Aorta (tissue), 5 donors: ENCODE data around the gene CA11. TPM values are rescaled to one million over a fixed set of nuclear protein-coding genes. Genes with fewer than 3 reads are reported as not detected.
A peak's percentile ranks its signal among the peaks of the same experiment; 100 is the strongest.
"Not testable (repeated sequence)": the region's sequence is repeated elsewhere in the genome, so short reads cannot be mapped to it uniquely, and the experiment has no call there.

Experiments
- ATAC-seq: fragments of 200-7000 bp; cut with Tn5 transposase; one replicate; pipeline ENCODE4 v1.9.1; 2022; ENCODE audit warnings: moderate library complexity; ENCODE audit not compliant: low FRiP score
- DNase-seq, 2 donors: peaks; one replicate each; pipeline ENCODE4 v3.0.0-alpha.2; 2020
- H3K27ac ChIP-seq, 2 donors: one replicate each; pipeline ENCODE4 v1.5.1; 2013; ENCODE audit warnings: low read length in 2 of 2, mild to moderate bottlenecking in 2 of 2, moderate library complexity in 2 of 2, control low read depth in 1 of 2, inconsistent platforms in 1 of 2, low read depth in 1 of 2
- H3K27me3 ChIP-seq, 2 donors: one replicate each; pipeline ENCODE4 v1.6.1; 2013; ENCODE audit warnings: control low read depth in 1 of 2, low read length in 1 of 2, mild to moderate bottlenecking in 1 of 2, moderate library complexity in 1 of 2; ENCODE audit not compliant: insufficient read depth in 2 of 2, control insufficient read depth in 1 of 2
- H3K36me3 ChIP-seq, 2 donors: one replicate each; pipeline ENCODE4 v1.6.1; 2013; ENCODE audit warnings: control low read depth in 1 of 2, low read length in 1 of 2, mild to moderate bottlenecking in 1 of 2; ENCODE audit not compliant: insufficient read depth in 2 of 2, control insufficient read depth in 1 of 2
- H3K4me1 ChIP-seq, 2 donors: one replicate each; pipeline ENCODE4 v1.6.1; 2013; ENCODE audit warnings: low read length in 2 of 2, control low read depth in 1 of 2, mild to moderate bottlenecking in 1 of 2, moderate library complexity in 1 of 2; ENCODE audit not compliant: insufficient read depth in 2 of 2, control insufficient read depth in 1 of 2
- H3K4me3 ChIP-seq, 2 donors: one replicate each; pipeline ENCODE4 v1.5.1; 2013; ENCODE audit warnings: low read length in 2 of 2, control low read depth in 1 of 2, mild to moderate bottlenecking in 1 of 2
- H3K9me3 ChIP-seq: one replicate; pipeline ENCODE4 v1.6.1; 2013; ENCODE audit warnings: mild to moderate bottlenecking, low read length; ENCODE audit not compliant: control insufficient read depth
- WGBS, 2 donors: extraction: QIAGEN DNeasy Blood & Tissue Kit; methylation state at CpG; one replicate each; pipeline ENCODE4 v1.1.7; 2013; 5-methylcytosine and 5-hydroxymethylcytosine counted together
- intact Hi-C, 2 donors: fragments of 100-400 bp; cut with DNase I; formaldehyde crosslinking; loops; one replicate each; pipeline versions ENCODE4 v1.14.2 to v1.15.0; 2022
- polyA plus RNA-seq, 2 donors: library from polyadenylated mRNA; stranded (reverse); fragments of 200-250 nt; gene quantifications; one replicate each; pipeline ENCODE4 v1.2.3, GENCODE V29; 2013
- total RNA-seq, 2 donors: library from RNA; stranded (reverse); fragmentation: NEBNext Ultra II Directional; extraction: Animal tissue kit (Norgen Biotek cat#: 25700); gene quantifications; one replicate each; pipeline ENCODE4 v1.2.1, GENCODE V29; 2021
- donor health status: healthy with polysubstance abuse.
- donor health status: Bipolar disorder and iron deficiency.
- donor health status: DM: no; HTN: no; CAD: no.
- donor health status: DM: no; HTN: no; CAD: no.
- donor health status: DM: yes; HTN: yes; CAD: no.

CA11 gene
- total and polyA plus RNA-seq, 4 donors, result 6.4 to 59.5 (median 13.0) TPM

- no peaks in the 10 kb centered on the region for H3K9me3 ChIP-seq
- intact Hi-C loops, result loop anchor here in 1 of 2 donors (10.0 kb wide), 1 partner anchor 1361 kb away; the partner anchor contains the start of gene INAFM1
- H3K27ac ChIP-seq, result peak overlapping the region; percentile 31 to 96
- H3K4me1 ChIP-seq, result no peaks in the 10 kb centered on the region
- H3K27me3 ChIP-seq, result no peaks in the 10 kb centered on the region
- WGBS, 2 donors, result 1% methylated on average over 43 to 67 of the region's 67 CpGs
- H3K4me3 ChIP-seq, result peak overlapping the region; percentile 34 to 81
- peak; percentile 78 to 90 for DNase-seq
- no peaks in the 10 kb centered on the region for H3K36me3 ChIP-seq
- peak; percentile 60 for ATAC-seq
These were observed 10.6 kb downstream of the CA11 start for GRCh38 chr19:48635263-48635965.

- intact Hi-C loops, result loop anchor here in 1 of 2 donors (10.0 kb wide), 1 partner anchor 1360 kb away; the partner anchor contains the start of gene INAFM1
- Histone ChIP-seq H3K4me1 (no peaks in the 10 kb centered on the region), H3K27me3 (no peaks in the 10 kb centered on the region)
These were observed 11.3 kb downstream of the CA11 start for GRCh38 chr19:48634424-48635262.

GRCh38 chr19:48634036-48634342, 12.0 kb downstream of the CA11 start:
- peak overlapping the region in 1 of 2 donors; percentile 20 for H3K27ac ChIP-seq
- no peaks in the 10 kb centered on the region for H3K27me3 ChIP-seq
- DNase-seq (no peak), ATAC-seq (no peak)
- WGBS, 2 donors, result 39 to 43% methylated on average over 7 of the region's 7 CpGs
- intact Hi-C loops, result loop anchor here in 1 of 2 donors (10.0 kb wide), 1 partner anchor 1359 kb away; the partner anchor contains the start of gene INAFM1
- H3K4me3 ChIP-seq, result no peak overlapping the region
- H3K4me1 ChIP-seq, result no peaks in the 10 kb centered on the region
- H3K36me3 ChIP-seq, result no peaks in the 10 kb centered on the region
- no peaks in the 10 kb centered on the region for H3K9me3 ChIP-seq

More at GRCh38 chr19:48634424-48635262, 11.3 kb downstream of the CA11 start:
- ATAC-seq, result peak; percentile 73
- WGBS, 2 donors, result 5 to 6% methylated on average over 34 to 37 of the region's 37 CpGs
- Histone ChIP-seq H3K36me3 (no peaks in the 10 kb centered on the region), H3K27ac (peak overlapping the region; percentile 31 to 96), H3K9me3 (no peaks in the 10 kb centered on the region), H3K4me3 (no peak overlapping the region)
- DNase-seq, result peak; percentile 98

DNA sequence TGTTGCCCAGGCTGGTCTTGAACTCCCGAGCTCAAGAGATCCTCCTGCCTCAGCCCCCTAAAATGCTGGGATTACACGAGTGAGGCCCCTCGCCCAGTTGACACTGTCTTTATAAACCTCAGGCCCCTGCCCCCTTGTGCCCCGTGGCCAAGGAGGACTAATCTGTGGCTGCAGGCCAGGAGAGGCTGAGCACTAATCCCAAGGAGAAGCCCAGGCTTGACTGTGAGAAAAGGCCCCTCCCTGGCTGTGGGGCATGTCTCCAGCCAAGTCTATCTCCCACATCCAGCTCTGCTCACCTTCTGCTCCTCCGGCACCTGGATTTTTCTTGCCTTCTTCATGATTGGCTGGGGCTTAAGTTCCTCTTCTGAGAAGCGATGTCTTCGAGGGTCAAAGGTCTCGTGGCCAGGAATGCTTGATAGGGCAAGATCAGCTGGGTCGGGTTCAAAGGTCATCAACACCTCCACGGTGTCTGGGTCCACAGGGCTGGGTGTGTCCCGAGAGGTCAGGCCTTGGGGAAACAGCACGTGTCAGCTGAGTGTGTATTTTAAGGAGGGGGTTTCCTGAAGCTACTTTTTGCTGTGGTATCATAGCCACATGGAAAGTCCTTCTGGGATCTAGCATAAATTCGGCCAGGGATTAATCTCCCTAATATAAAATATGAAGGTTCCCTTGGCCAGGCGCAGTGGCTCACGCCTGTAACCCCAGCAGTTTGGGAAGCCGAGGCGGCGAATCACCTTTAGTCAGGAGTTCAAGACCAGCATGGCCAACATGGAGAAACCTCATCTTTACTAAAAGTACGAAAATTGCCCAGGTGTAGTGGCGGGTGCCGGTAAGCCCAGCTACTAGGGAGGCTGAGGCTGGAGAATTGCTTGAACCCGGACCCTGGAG, 12.6 kb downstream of the CA11 start:
- Histone ChIP-seq H3K4me1 (no peaks in the 10 kb centered on the region), H3K27me3 (no peaks in the 10 kb centered on the region), H3K36me3 (no peaks in the 10 kb centered on the region), H3K9me3 (no peaks in the 10 kb centered on the region), H3K27ac (peak overlapping the region in 1 of 2 donors; percentile 20), H3K4me3 (no peak overlapping the region)
- ATAC-seq, result no peak
- WGBS, 2 donors, result 70 to 71% methylated on average over 22 of the region's 22 CpGs
- no peak for DNase-seq
- intact Hi-C loops, result loop anchor here in 1 of 2 donors (10.0 kb wide), 1 partner anchor 1359 kb away; the partner anchor contains the start of gene INAFM1

DNA sequence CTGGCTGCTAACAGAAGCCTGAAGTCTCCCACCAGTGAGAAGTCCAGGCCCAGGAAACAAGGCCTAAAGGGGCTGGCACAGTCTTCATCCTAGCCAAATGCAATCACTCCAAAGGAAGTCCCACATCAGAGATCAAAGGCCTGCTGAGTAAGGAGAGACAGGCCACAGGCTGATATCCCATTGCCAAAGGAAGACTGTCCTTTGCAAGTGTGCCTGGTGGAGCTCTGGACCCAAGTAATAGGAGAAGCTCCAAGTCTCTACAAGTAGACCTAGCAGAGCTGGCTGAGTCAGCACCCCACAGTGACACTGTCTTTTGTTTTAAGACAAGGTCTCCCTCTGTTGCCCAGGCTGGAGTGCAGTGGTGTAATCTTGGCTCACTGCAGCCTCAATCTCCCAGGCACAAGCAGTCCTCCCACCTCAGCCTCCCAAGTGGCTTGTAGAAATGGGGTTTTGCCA, 13.3 kb downstream of the CA11 start:
- H3K4me1 ChIP-seq, result no peaks in the 10 kb centered on the region
- ATAC-seq (no peak), DNase-seq (no peak)
- no peaks in the 10 kb centered on the region for H3K9me3 ChIP-seq
- H3K4me3 ChIP-seq, result no peak overlapping the region
- H3K27ac ChIP-seq, result no peak overlapping the region
- intact Hi-C loops, result loop anchor here in 1 of 2 donors (10.0 kb wide), 1 partner anchor 1358 kb away; the partner anchor contains the start of gene INAFM1
- H3K36me3 ChIP-seq, result no peaks in the 10 kb centered on the region
- H3K27me3 ChIP-seq, result no peaks in the 10 kb centered on the region

- not testable (repeated sequence) for ATAC-seq, DNase-seq, H3K4me3 ChIP-seq, H3K9me3 ChIP-seq, H3K27ac ChIP-seq, H3K4me1 ChIP-seq, H3K36me3 ChIP-seq, H3K27me3 ChIP-seq
- 85 to 93% methylated on average over 11 of the region's 11 CpGs for WGBS, 2 donors
- intact Hi-C loops, result loop anchor here in 1 of 2 donors (10.0 kb wide), 1 partner anchor 1357 kb away; the partner anchor contains the start of gene INAFM1
These were observed 13.7 kb downstream of the CA11 start for GRCh38 chr19:48632286-48632685.

DNA sequence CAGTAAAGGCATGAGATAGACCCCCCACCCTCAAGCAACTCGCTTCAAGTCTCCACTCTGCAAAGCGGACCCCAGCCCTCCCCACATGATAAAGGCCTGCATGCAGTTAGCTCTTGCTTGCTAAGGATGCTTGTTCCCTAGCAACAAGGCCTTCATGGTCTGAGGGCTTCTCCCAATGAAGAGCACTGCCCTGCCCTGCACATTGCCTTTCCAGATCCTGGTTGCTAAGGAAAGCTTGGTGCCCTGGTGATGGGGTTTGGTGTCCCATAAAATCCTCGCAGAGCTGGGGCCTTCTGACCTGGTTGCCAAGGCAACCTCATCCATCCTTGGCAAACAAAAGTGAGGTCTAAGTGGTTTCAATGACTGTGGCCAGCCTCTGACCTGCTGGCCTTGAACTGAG, 14.8 kb downstream of the CA11 start:
- no peak for DNase-seq
- 68 to 77% methylated on average over 3 of the region's 3 CpGs for WGBS, 2 donors
- H3K4me1 ChIP-seq, result no peaks in the 10 kb centered on the region
- no peaks in the 10 kb centered on the region for H3K9me3 ChIP-seq
- no peaks in the 10 kb centered on the region for H3K36me3 ChIP-seq
- ATAC-seq, result no peak
- intact Hi-C loops, result loop anchor here in 1 of 2 donors (10.0 kb wide), 1 partner anchor 1356 kb away; the partner anchor contains the start of gene INAFM1
- H3K4me3 ChIP-seq, result no peak overlapping the region
- peak overlapping the region in 1 of 2 donors; percentile 14 for H3K27ac ChIP-seq
- H3K27me3 ChIP-seq, result no peaks in the 10 kb centered on the region
